OCI-M2 (cell line): Measurements from ENCODE around the gene FEZ2.

Source experiments
- DNase-seq: peaks from one replicate; lab custom pipeline; 2025; ENCODE audit not compliant: unreplicated experiment; lab: John Stamatoyannopoulos, UW

The FEZ2 gene

GRCh38 chr2:36534275-36534799 is 63.6 kb downstream of the FEZ2 start:
- no peak for DNase-seq

GRCh38 chr2:36530983-36531354 is 67.0 kb downstream of the FEZ2 start:
- no peak for DNase-seq

GRCh38 chr2:36530178-36530982 is 67.6 kb downstream of the FEZ2 start:
- no peak for DNase-seq

- DNase-seq = no peak
Measured at GRCh38 chr2:36528766-36529392, 69.1 kb downstream of the FEZ2 start.

- no peak for DNase-seq
Measured at GRCh38 chr2:36528274-36528673, 69.7 kb downstream of the FEZ2 start.

- DNase-seq = no peak
Measured at GRCh38 chr2:36526226-36526625, 71.7 kb downstream of the FEZ2 start.

GRCh38 chr2:36525245-36525644 is 72.7 kb downstream of the FEZ2 start:
- DNase-seq = no peak

GRCh38 chr2:36523153-36523552 is 74.8 kb downstream of the FEZ2 start:
- no peak for DNase-seq

- DNase-seq = no peak
Measured at GRCh38 chr2:36520431-36520830, 77.5 kb downstream of the FEZ2 start.

- DNase-seq = no peak
Measured at GRCh38 chr2:36516136-36516870, 81.7 kb downstream of the FEZ2 start.

GRCh38 chr2:36515538-36515937 is 82.4 kb downstream of the FEZ2 start:
- no peak for DNase-seq

- no peak for DNase-seq
Measured at GRCh38 chr2:36513661-36514060, 84.3 kb downstream of the FEZ2 start.

GRCh38 chr2:36512705-36513104 is 85.3 kb downstream of the FEZ2 start:
- DNase-seq = no peak

- no peak for DNase-seq
Measured at GRCh38 chr2:36511858-36512603, 85.9 kb downstream of the FEZ2 start.

GRCh38 chr2:36509075-36509474 is 88.9 kb downstream of the FEZ2 start:
- no peak for DNase-seq

GRCh38 chr2:36507408-36507812 is 90.6 kb downstream of the FEZ2 start:
- DNase-seq = no peak
